GM19468 (cell line): Measurements from ENCODE around the gene TCF12.
"Not testable (repeated sequence)": the region's sequence is repeated elsewhere in the genome, so short reads cannot be mapped to it uniquely, and the experiment has no call there.

Experiments
- ATAC-seq: cut with Tn5 transposase; IDR thresholded peaks from one replicate; pipeline ENCODE4 v1.9.1; 2021; ENCODE audit warnings: mild to moderate bottlenecking, moderate library complexity, moderate number of reproducible peaks; ENCODE audit not compliant: unreplicated experiment; ENCODE audit errors: extremely low read depth

The TCF12 gene

DNA sequence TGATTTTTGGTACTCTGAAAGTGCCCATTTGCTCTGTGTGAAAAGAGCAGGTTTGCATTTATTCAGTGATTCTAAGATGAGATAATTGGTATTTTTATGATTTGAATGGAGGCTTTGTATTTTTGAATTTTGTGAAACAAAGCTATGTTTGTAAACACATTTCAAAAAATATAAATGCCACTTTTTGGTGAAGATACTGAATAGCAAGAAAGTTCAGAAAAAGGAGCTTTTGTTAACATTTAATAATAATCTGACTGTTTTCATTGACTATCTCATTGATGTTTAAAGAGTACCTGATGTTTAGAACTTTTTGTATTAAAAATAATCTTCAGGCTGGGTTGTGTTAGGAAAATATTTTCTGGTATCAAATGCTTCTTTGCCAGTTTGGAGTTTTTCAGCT lies 23.7 kb downstream of the TCF12 start:
- no peak for ATAC-seq

DNA sequence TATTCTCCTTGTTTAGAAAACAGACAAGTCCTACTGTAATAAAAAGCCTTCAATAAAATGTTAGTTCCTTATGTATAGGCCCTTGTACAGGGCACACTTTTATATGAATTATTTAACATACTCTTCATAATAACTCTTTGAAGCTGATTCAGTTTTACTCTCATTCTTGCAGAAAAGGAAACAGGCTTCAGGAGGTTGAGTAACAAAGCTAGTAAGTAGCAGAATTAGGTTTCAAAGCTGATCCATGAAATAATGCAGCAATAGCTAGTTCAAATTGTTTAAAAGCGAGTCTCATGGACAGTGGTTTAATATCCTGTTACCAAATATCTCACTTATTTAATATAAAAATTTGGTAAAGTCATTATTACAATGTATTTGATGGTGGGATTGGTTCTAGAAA lies 25.0 kb downstream of the TCF12 start:
- no peak for ATAC-seq

- ATAC-seq = no peak
These were observed 26.0 kb downstream of the TCF12 start for GRCh38 chr15:56944485-56944884.

GRCh38 chr15:56946150-56946549 lies 27.7 kb downstream of the TCF12 start:
- no peak for ATAC-seq

GRCh38 chr15:56948000-56948763 lies 29.7 kb downstream of the TCF12 start:
- no peak for ATAC-seq

DNA sequence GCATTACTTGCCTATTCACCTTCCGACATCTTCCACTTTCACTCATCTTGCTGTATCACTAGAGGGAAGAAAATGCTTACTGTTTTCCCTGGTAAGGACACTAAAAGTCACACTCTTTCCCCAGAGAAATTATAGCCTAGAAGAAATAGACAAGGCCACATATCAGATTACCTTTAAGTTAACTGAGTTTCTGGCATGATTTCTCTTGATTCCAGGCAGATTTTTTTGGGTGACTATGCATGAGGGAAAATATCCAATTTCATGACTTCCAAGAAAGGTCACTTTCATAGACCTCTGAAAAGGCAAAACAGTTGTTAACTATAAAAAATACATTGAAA lies 30.3 kb downstream of the TCF12 start:
- ATAC-seq = no peak

- ATAC-seq = peak; percentile 65
These were observed 32.5 kb downstream of the TCF12 start for GRCh38 chr15:56950979-56951378.

- no peak for ATAC-seq
These were observed 35.3 kb downstream of the TCF12 start for GRCh38 chr15:56953790-56954189.

- ATAC-seq = not testable (repeated sequence)
These were observed 36.6 kb downstream of the TCF12 start for GRCh38 chr15:56955011-56955410.

DNA sequence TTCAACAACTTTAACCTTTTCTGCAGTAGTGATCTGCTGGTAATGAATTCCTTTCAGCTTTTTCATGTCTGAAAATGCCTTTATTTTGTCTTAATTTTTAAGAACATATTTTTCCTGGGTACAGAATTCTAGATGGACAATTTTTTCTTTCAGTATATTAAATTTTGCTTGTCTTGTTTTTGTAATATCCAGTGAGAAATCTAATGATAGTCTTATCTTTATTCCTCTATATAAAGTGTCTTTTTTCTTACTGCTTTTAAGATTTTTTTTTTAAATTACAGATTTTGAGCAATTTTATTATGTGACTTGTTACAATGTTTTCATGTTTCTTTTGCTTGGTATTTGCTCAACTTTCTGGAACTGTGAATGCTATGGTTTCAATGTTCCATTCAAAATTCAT lies 38.1 kb downstream of the TCF12 start:
- no peak for ATAC-seq

GRCh38 chr15:56957812-56958406 lies 39.5 kb downstream of the TCF12 start:
- ATAC-seq = no peak

GRCh38 chr15:56959318-56959648 lies 40.8 kb downstream of the TCF12 start:
- no peak for ATAC-seq

DNA sequence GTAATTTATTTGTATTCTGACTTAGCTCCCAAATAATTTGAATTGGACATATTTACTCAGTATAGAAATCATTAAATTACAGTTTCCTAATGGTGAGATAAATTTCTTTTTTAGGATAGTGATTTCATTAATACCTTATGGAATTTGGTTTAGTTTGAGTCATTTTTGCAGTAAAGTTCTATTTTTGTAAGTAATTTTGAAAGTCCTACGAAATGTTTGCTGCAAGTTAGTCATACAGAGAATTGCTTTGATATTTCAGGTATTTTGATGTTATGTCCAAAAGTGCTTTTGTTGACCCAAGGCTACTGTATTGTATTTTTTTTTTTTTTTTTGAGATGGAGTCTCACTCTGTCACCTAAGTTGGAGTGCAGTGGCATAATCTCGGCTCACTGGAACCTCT lies 41.7 kb downstream of the TCF12 start:
- ATAC-seq = no peak

- no peak for ATAC-seq
These were observed 44.7 kb downstream of the TCF12 start for GRCh38 chr15:56963126-56963525.

DNA sequence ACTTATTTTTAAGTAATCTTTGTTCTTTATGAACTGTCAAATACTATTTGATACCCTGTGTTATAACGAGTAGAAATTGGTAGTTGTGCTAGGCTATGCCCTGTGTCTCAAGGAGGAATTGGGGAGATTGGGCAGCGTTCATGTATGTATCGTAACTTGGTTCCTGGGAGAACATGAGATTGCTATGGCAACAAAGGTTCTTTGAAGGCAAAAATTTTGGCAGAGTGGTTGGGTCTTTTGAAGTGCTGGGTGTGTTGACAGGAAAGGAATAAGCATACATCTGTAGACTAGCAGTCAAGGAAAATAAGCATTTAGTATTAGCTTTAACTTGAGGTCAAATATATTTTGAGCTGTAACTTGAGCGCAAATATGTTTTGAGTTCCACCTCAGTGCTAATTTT lies 45.3 kb downstream of the TCF12 start:
- ATAC-seq = no peak

GRCh38 chr15:56964182-56964581 lies 45.7 kb downstream of the TCF12 start:
- no peak for ATAC-seq

DNA sequence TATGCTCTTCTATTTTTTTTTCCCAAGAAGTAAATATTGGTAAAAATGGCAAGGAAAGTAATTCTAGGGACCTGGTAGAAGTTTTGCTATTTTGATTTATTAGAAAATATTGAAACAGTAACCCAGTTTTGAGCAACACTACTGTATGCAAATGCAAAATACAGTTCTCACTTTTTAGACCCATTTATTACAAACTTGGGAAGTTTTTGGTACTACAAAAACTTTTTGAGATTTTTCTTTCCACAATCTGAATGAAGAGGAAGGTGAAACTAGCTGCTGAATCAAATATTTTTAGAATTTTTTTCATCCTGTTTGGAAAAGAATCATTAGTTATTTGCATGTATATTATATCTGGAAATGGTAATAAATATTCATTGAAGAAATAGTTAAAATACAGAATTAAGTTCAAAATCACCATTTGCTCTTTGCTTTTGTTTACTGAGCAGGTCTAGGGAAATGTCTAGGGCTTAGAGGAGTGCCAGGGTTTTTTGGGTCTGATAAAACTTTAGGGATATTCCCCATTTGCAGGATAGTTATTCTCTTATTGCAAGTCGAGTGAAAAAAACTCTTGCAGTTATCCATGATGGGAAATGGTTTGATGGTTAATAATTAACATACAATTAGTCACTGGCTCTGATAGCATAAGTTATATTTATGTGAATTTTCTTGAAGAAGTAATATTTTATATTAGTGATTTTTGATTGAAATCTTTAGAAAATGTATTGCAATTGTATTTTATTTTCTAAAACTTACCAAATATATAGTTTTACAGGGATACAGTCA lies 47.0 kb downstream of the TCF12 start:
- no peak for ATAC-seq

DNA sequence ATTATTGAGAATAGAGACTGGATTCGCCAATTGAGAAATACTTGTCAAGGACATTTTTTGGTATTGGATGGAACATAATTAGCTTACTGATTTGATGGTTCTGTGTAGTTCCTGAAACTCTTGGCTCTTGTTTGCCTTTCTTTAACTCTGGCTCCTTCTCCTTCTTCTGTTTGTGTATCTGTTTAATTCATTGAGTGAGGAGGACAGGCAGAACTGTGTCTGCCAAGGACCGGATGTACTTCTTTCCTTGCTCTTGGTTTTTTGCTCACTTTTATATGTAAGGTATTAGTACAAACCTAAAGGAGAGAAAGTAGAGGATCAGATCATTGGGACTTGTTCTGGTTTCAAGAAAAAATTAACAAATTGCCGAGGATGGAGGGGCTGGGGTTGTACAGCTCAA lies 48.9 kb downstream of the TCF12 start:
- ATAC-seq = no peak

DNA sequence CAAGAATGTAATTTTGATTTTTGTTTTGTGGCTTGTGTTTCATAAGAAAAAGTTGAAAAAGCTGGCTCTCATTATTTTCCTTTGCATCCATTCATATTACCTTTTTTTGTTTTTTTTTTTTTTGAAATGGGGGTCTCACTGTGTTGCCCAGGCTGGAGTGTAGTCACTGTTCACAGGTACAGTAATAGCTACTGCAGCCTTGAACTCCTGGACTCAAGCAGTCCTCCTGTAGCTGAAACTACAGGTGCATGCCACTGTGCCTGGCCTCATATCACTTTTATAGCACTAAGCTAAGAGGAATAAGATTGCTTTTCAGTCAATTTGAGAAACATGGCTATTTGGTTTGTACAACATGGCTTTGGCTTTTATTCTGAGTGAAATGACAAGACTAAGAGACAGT lies 49.8 kb downstream of the TCF12 start:
- no peak for ATAC-seq

GRCh38 chr15:56968821-56969220 lies 50.4 kb downstream of the TCF12 start:
- ATAC-seq = no peak

- no peak for ATAC-seq
These were observed 50.9 kb downstream of the TCF12 start for GRCh38 chr15:56969265-56969895.
